PFSK-1 (cell line): Measurements from ENCODE around the gene PRKAG2.

Source experiments
- FOXP2 ChIP-seq: optimal IDR thresholded peaks from 2 replicates; pipeline ENCODE3; 2011; ENCODE audit warnings: borderline replicate concordance, control low read depth, inconsistent platforms; ENCODE audit not compliant: insufficient read depth; ENCODE audit errors: extremely low read length, extremely low read depth
- POLR2AphosphoS5 ChIP-seq: IDR thresholded peaks from 2 replicates; pipeline ENCODE4 v1.6.1; 2012; ENCODE audit warnings: low read depth, mild to moderate bottlenecking, control low read depth, low read length, moderate library complexity
- SIN3A ChIP-seq: IDR thresholded peaks from 2 replicates; pipeline ENCODE4 v1.6.1; 2012; ENCODE audit warnings: mild to moderate bottlenecking, low read length, moderate library complexity, borderline replicate concordance; ENCODE audit not compliant: insufficient read depth
- TAF1 ChIP-seq: IDR thresholded peaks from 2 replicates; pipeline ENCODE4 v1.6.1; 2012; ENCODE audit warnings: low read length, control low read depth, borderline replicate concordance; ENCODE audit not compliant: insufficient read depth
- TF ChIP-seq, protein P1 (sequence below), 2 experiments: IDR thresholded peaks; 2 replicates each; pipeline versions ENCODE4 v1.6.1 to v1.8.0; 2011 to 2012; ENCODE audit warnings: low read depth in 2 of 2, low read length in 2 of 2, control low read depth in 1 of 2, inconsistent platforms in 1 of 2, mild to moderate bottlenecking in 1 of 2, moderate library complexity in 1 of 2; ENCODE audit not compliant: insufficient read depth in 1 of 2

PRKAG2 gene

DNA sequence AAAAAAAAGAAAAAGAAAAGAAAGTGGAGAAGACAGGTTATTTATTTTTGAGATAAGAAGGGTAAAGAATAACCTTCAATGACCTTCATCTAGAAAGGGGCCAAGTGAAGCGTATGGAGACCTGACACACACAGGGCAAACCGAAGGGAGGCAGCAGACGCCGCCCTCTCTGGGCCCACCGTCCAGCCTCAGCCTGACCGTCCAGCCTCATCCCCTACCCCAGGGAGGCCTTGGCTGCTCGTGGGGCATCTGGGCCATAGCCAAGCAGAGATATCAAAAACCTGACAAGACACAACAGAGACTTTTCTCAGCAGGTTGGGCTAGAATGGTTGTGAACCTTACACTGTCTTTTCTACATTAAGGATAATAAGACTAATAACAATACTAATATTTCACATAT, 10.9 kb downstream of the PRKAG2 start:
- TF ChIP-seq SIN3A, result no peak
- TF ChIP-seq, protein P1, sequence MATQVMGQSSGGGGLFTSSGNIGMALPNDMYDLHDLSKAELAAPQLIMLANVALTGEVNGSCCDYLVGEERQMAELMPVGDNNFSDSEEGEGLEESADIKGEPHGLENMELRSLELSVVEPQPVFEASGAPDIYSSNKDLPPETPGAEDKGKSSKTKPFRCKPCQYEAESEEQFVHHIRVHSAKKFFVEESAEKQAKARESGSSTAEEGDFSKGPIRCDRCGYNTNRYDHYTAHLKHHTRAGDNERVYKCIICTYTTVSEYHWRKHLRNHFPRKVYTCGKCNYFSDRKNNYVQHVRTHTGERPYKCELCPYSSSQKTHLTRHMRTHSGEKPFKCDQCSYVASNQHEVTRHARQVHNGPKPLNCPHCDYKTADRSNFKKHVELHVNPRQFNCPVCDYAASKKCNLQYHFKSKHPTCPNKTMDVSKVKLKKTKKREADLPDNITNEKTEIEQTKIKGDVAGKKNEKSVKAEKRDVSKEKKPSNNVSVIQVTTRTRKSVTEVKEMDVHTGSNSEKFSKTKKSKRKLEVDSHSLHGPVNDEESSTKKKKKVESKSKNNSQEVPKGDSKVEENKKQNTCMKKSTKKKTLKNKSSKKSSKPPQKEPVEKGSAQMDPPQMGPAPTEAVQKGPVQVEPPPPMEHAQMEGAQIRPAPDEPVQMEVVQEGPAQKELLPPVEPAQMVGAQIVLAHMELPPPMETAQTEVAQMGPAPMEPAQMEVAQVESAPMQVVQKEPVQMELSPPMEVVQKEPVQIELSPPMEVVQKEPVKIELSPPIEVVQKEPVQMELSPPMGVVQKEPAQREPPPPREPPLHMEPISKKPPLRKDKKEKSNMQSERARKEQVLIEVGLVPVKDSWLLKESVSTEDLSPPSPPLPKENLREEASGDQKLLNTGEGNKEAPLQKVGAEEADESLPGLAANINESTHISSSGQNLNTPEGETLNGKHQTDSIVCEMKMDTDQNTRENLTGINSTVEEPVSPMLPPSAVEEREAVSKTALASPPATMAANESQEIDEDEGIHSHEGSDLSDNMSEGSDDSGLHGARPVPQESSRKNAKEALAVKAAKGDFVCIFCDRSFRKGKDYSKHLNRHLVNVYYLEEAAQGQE (IDR thresholded peaks at IDR 0.05; ENCODE audit: insufficient read depth in 1 of 2, low read depth in 2 of 2, low read length in 2 of 2), result no peak

DNA sequence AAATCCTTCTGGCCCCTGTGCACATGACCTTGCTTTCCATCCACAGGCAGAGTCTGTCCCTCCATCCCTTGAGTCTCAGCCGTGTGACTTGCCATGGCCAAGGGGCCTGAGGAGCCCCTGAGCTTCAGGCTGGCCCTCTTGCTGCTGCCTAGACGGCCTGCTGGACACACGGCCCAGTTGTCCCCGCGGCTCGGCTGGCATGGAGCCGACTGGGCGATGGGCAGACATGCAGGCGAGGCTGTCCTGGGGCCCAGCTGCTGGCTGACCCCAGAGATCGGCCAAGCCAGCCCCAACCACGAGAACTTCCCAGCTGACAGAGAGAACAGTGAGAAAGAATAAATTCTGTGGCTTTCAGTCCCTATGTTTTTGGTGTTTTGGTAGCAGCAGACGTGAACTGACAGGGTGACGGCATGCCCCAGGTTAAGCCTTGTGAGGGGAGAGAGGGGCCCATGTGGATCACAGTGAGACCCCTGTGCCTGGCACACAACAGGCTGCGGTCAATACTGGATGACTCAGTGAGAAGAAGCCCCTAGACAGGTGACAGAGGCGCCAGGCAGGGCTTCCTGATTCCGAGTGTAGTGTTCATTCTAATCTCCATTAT, 11.7 kb downstream of the PRKAG2 start:
- TF ChIP-seq, protein P1 (IDR thresholded peaks at IDR 0.05; ENCODE audit: insufficient read depth in 1 of 2, low read depth in 2 of 2, low read length in 2 of 2), result no peak
- TF ChIP-seq FOXP2 (no peak), POLR2AphosphoS5 (no peak), TAF1 (no peak), SIN3A (no peak)

DNA sequence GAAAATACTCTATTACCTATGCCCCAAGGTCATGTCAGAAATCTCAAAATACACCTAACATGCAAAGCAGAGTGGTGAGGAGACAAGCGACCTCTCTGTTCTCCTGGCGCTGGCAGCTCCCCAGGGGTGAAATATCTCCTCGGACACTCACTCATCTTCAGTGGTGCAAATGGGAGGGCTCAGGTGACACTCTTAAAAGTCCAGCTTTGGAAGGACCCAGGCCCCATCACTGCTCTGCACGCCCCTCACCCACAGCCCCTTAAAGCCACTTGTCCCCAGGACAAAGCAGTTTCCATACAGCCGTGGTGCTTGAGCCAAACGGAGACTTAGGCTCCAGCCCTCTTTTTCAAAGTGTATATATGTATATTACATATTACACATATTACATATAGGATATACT, 12.4 kb downstream of the PRKAG2 start:
- TF ChIP-seq FOXP2, result no peak
- TF ChIP-seq, protein P1 (IDR thresholded peaks at IDR 0.05; ENCODE audit: insufficient read depth in 1 of 2, low read depth in 2 of 2, low read length in 2 of 2), result no peak
- TF ChIP-seq SIN3A, result no peak
- TF ChIP-seq POLR2AphosphoS5, result no peak
- no peak for TF ChIP-seq TAF1

DNA sequence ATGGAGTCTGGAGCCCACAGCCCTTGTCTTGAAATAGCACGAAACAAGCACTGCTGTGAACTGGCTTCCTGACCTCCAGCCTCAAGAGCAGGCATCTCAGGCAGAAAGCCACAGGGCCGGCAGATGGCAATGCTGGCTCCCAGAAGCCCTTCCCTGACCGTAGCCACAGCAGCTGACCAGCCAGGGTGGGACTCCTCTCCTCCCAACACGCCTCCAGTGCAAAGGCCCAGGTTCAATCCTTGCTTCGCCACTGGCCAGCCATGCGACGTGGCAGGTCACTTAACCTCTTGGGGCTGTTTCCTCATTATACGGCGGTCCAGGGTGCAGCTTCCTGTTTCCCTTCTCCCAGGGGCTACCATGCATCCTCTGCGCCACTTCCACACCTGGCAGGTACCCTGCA, 12.8 kb downstream of the PRKAG2 start:
- TF ChIP-seq POLR2AphosphoS5 (no peak), SIN3A (no peak), FOXP2 (no peak), TAF1 (no peak)
- TF ChIP-seq, protein P1 (IDR thresholded peaks at IDR 0.05; ENCODE audit: insufficient read depth in 1 of 2, low read depth in 2 of 2, low read length in 2 of 2), result no peak

DNA sequence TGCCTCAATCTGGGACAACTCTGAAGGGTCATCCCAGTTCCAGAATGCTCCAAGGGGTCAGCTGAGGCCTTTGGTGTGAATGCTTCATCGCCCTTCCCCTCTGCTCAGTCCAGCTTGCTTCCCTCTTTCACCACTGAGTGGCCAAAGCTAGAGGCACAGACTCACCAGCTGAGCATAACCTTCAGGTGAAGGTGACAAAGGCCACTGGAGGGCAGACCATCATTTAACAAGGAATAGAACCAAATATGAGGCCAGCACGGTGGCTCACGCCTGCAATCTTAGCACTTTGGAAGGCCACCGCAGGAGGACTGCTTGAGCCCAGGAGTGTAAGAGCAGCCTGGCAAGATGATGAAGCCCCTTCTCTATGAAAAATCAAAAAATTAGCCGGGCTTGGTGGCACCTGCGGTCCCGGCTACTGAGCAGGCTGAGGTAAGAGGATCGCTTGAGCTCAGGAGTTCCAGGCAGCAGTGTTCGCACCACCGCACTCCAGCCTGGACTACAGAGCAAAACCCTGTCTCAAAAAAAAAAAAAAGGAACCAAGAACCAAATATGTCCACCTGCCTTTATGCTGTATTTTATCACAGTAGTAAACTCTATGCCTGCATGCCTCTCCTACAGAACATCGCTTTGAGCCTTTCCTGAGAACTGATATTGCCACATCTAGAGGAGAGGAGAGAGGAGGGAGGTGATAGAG, 13.4 kb downstream of the PRKAG2 start:
- TF ChIP-seq TAF1, result no peak
- no peak for TF ChIP-seq FOXP2
- TF ChIP-seq, protein P1 (IDR thresholded peaks at IDR 0.05; ENCODE audit: insufficient read depth in 1 of 2, low read depth in 2 of 2, low read length in 2 of 2), result no peak
- TF ChIP-seq POLR2AphosphoS5, result no peak
- TF ChIP-seq SIN3A, result no peak
